GM23338 (cell line): ENCODE results near the gene NXN. TPM values are rescaled to one million over a fixed set of nuclear protein-coding genes. Genes with fewer than 3 reads are reported as not detected.

Experiments used
- CTCF ChIP-seq, 2 experiments: fragments of 200-600 bp in 1 of 2; sonication (generic) in 1 of 2; conservative IDR thresholded peaks; 2 replicates each; pipeline versions ENCODE4 v1.5.1 to v1.6.1; 2016 to 2017; ENCODE audit warnings: antibody characterized with exemption in 2 of 2, low read depth in 2 of 2, mild to moderate bottlenecking in 2 of 2, moderate library complexity in 1 of 2
- NANOG ChIP-seq: IDR thresholded peaks from 2 replicates; pipeline ENCODE4 v1.6.1; 2016; ENCODE audit warnings: antibody characterized with exemption, borderline replicate concordance
- REST ChIP-seq: IDR thresholded peaks from one replicate; pipeline ENCODE4 v1.6.1; 2018; ENCODE audit warnings: antibody characterized with exemption; ENCODE audit not compliant: unreplicated experiment
- ZNF462 ChIP-seq: fragments of 250-450 bp; sonication (Bioruptor Pico); IDR thresholded peaks from 2 replicates; pipeline ENCODE4 v1.5.0; 2020; ENCODE audit warnings: mild to moderate bottlenecking, moderate library complexity
- polyA plus RNA-seq: library from polyadenylated mRNA; unstranded; fragments of >200 nt; fragmentation: Nextera tagmentation; extraction: Ambion mirVana; gene quantifications from 2 replicates; pipeline ENCODE4 v1.2.1, GENCODE V29; 2016
- total RNA-seq: library from RNA; depleted of rRNA; stranded (reverse); fragments of >200 nt; shearing (Covaris generic); gene quantifications from 2 replicates; pipeline ENCODE4 v1.2.3, GENCODE V29; 2014

The NXN gene
- total and polyA plus RNA-seq, 2 experiments from 2014 or later = 31.8 to 105 TPM

GRCh38 chr17:789160-789840 is 190.3 kb downstream of the NXN start (continued):
- no peak for TF ChIP-seq REST
- TF ChIP-seq CTCF (conservative IDR thresholded peaks at IDR 0.05; ENCODE audit: low read depth in 2 of 2) = no peak
- TF ChIP-seq NANOG = no peak
- no peak for TF ChIP-seq ZNF462
